ENCODE data around the gene SLC25A52. TPM values are rescaled to one million over a fixed set of nuclear protein-coding genes. Genes with fewer than 3 reads are reported as not detected.

Gene SLC25A52
- total RNA-seq, 1 experiment from 2014 or later, result not detected

GRCh38 chr18:31710826-31711225 is 49.9 kb downstream of the SLC25A52 start:
- no peak overlapping the region for H3K27ac ChIP-seq (ENCODE audit: insufficient read length, low read depth, low read length)
- no peak overlapping the region for H3K18ac ChIP-seq (ENCODE audit: insufficient read length, low read depth, low read length)
- TF ChIP-seq CTCF (conservative IDR thresholded peaks at IDR 0.05), result peak; percentile 49
- H3K23me2 ChIP-seq (ENCODE audit: insufficient read length, low read depth, low read length, poor library complexity, severe bottlenecking), result no peaks in the 10 kb centered on the region
- Mint-ChIP-seq H3K4me1 (peaks cover 4 to 8% of the 10 kb centered on the region in 2 experiments), H3K36me3 (ENCODE audit: insufficient read depth in 1 of 3, low read depth in 3 of 3) (peaks cover 0 to 3% (median 0%) of the 10 kb centered on the region in 3 experiments; a peak in 1 of 7 replicates), H3K27me3 (ENCODE audit: low read depth) (no peaks in the 10 kb centered on the region), H3K4me3 (peak overlapping the region in 1 of 2 experiments; percentile 5; a peak in 1 of 5 replicates), H3K9me3 (no peaks in the 10 kb centered on the region; a peak in 1 of 5 replicates), H3K27ac (peak overlapping the region; percentile 11 to 71 (median 14); a peak in 2 of 7 replicates)
- no peak overlapping the region for H3K9ac ChIP-seq (ENCODE audit: extremely low read depth, insufficient read length, low read length)
- no peak overlapping the region for H4K5ac ChIP-seq (ENCODE audit: insufficient read length, low read depth, low read length)
- no peaks in the 10 kb centered on the region; the same call in 1 of the 2 replicates for H3K4me1 ChIP-seq (ENCODE audit: insufficient read depth, low read length)
- no peak overlapping the region for H3K14ac ChIP-seq (ENCODE audit: insufficient read depth, low read length)
- H2AFZ ChIP-seq (ENCODE audit: low read length), result no peak overlapping the region
- H3T11ph ChIP-seq (ENCODE audit: low read length), result no peak overlapping the region
- no peak overlapping the region for H2AK5ac ChIP-seq (ENCODE audit: insufficient read length, low read length)
- no peak overlapping the region for H3K4me2 ChIP-seq (ENCODE audit: insufficient read depth, insufficient read length, low read length)
- no peaks in the 10 kb centered on the region for H3K79me2 ChIP-seq (ENCODE audit: insufficient read depth, low read length)
- no peak overlapping the region for H2BK15ac ChIP-seq (ENCODE audit: low read depth, low read length)
- no peaks in the 10 kb centered on the region for H3K79me1 ChIP-seq (ENCODE audit: insufficient read depth, low read depth, low read length, poor library complexity, severe bottlenecking)
- H4K20me1 ChIP-seq (ENCODE audit: control insufficient read depth, insufficient read depth, insufficient read length), result no peaks in the 10 kb centered on the region
- H2BK12ac ChIP-seq (ENCODE audit: insufficient read length, low read depth, low read length), result no peak overlapping the region
- no peak overlapping the region for H3K56ac ChIP-seq (ENCODE audit: insufficient read length, low read depth, low read length)
- no peak overlapping the region for H2BK120ac ChIP-seq (ENCODE audit: low read depth, low read length, poor library complexity, severe bottlenecking)
- no peak overlapping the region for H4K91ac ChIP-seq (ENCODE audit: insufficient read length, low read depth, low read length)
- no peak overlapping the region for H4K8ac ChIP-seq (replicated peaks; ENCODE audit: insufficient read length, low read depth, low read length)
- WGBS (ENCODE audit: extremely low coverage, insufficient read length, low lambda C conversion rate), result no CpG with 5 or more reads among the region's 3 CpGs
- no peak overlapping the region for H2BK20ac ChIP-seq (ENCODE audit: low read depth, low read length, poor library complexity, severe bottlenecking)
- H3K9me3 ChIP-seq (ENCODE audit: control insufficient read depth, low read depth, low read length), result no peaks in the 10 kb centered on the region
- H3K4ac ChIP-seq (ENCODE audit: low read depth, low read length), result no peak overlapping the region
- no peaks in the 10 kb centered on the region for H3K27me3 ChIP-seq (ENCODE audit: insufficient read depth, low read length)
- no peak for DNase-seq
- no peak overlapping the region for H2BK5ac ChIP-seq (ENCODE audit: insufficient read length, low read length)
- no peak overlapping the region for H3K23ac ChIP-seq (ENCODE audit: insufficient read length, low read depth, low read length)

Other genes starting within 250 kb of the SLC25A52 start
- gene TTR, start 169.0 kb downstream of the SLC25A52 start, total RNA-seq (2021), result not detected in 2 replicates
- 34.0 and 34.1 TPM in 2 replicates for gene B4GALT6, start 76.3 kb downstream of the SLC25A52 start, total RNA-seq (2021)
- 40.4 and 43.0 TPM in 2 replicates for gene TRAPPC8, start 182.2 kb upstream of the SLC25A52 start, total RNA-seq (2021)